Gastrocnemius medialis (tissue), 4 donors: ENCODE results near the gene PPP6R3.

Experiments
- POLR2A ChIP-seq, 2 donors: fragments of 450-650 bp; IDR thresholded peaks; one replicate each; pipeline ENCODE4 v1.6.1; 2017; ENCODE audit warnings: antibody characterized with exemption in 2 of 2, mild to moderate bottlenecking in 2 of 2, moderate library complexity in 2 of 2
- TF ChIP-seq, protein P1 (sequence below), 5 experiments: fragments of 450-650 bp in 3 of 5; fragments of 200-600 bp in 2 of 5; sonication (generic) in 2 of 5; IDR thresholded peaks in 4 of 5; conservative IDR thresholded peaks in 1 of 5; 1 replicate in 4 of 5; 2 replicates in 1 of 5; pipeline ENCODE4 v1.5.1; 2016 to 2019; ENCODE audit warnings: antibody characterized with exemption in 5 of 5, mild to moderate bottlenecking in 3 of 5, moderate library complexity in 3 of 5

DNA sequence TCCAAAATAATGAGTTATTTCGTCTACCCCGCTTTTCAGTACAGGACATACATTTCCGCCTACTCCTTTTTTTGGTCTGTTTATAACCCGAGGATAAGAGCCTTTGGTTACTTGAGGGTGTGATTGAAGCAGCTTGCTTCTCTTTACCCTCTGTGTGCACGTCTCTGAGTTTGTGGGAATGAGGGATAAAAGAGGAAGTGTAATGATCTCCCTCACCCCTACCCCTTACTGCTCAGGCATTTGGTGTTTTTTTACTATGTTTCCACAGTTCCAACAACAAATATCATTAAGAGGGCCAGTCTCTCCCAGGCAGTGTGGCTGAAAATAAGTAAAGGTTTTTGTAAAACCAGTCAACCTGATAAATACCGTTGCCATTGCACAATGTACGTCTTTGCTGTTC lies 140.6 kb downstream of the PPP6R3 start:
- TF ChIP-seq, protein P1, sequence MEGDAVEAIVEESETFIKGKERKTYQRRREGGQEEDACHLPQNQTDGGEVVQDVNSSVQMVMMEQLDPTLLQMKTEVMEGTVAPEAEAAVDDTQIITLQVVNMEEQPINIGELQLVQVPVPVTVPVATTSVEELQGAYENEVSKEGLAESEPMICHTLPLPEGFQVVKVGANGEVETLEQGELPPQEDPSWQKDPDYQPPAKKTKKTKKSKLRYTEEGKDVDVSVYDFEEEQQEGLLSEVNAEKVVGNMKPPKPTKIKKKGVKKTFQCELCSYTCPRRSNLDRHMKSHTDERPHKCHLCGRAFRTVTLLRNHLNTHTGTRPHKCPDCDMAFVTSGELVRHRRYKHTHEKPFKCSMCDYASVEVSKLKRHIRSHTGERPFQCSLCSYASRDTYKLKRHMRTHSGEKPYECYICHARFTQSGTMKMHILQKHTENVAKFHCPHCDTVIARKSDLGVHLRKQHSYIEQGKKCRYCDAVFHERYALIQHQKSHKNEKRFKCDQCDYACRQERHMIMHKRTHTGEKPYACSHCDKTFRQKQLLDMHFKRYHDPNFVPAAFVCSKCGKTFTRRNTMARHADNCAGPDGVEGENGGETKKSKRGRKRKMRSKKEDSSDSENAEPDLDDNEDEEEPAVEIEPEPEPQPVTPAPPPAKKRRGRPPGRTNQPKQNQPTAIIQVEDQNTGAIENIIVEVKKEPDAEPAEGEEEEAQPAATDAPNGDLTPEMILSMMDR (IDR thresholded peaks at IDR 0.05 in 4 of 5, conservative IDR thresholded peaks at IDR 0.05 in 1 of 5): no peak
- TF ChIP-seq POLR2A (IDR thresholded peaks at IDR 0.05): no peak
